ENCODE results near the gene UQCRC2.
"Not testable (repeated sequence)": the region's sequence is repeated elsewhere in the genome, so short reads cannot be mapped to it uniquely, and the experiment has no call there.

UQCRC2 gene

GRCh38 chr16:22013486-22013885, 60.3 kb downstream of the UQCRC2 start:
- no peak for FAIRE-seq

GRCh38 chr16:22014271-22014873, 61.2 kb downstream of the UQCRC2 start:
- FAIRE-seq, result no peak

GRCh38 chr16:22016927-22017326, 63.8 kb downstream of the UQCRC2 start:
- no peak for FAIRE-seq

- no peak for FAIRE-seq
Measured at GRCh38 chr16:22018559-22018958, 65.4 kb downstream of the UQCRC2 start.

GRCh38 chr16:22022151-22022550, 69.0 kb downstream of the UQCRC2 start:
- no peak for FAIRE-seq

GRCh38 chr16:22023505-22023904, 70.3 kb downstream of the UQCRC2 start:
- FAIRE-seq, result no peak

GRCh38 chr16:22024785-22025184, 71.6 kb downstream of the UQCRC2 start:
- FAIRE-seq, result not testable (repeated sequence)

GRCh38 chr16:22027633-22028032, 74.5 kb downstream of the UQCRC2 start:
- no peak for FAIRE-seq

- FAIRE-seq, result no peak
Measured at GRCh38 chr16:22029632-22030031, 76.5 kb downstream of the UQCRC2 start.

- no peak for FAIRE-seq
Measured at GRCh38 chr16:22030087-22030812, 77.1 kb downstream of the UQCRC2 start.

GRCh38 chr16:22031483-22032083, 78.4 kb downstream of the UQCRC2 start:
- FAIRE-seq, result no peak
